EH (cell line): ENCODE results near the gene PAX6.

Experiments
- DNase-seq: peaks from one replicate; pipeline ENCODE4 v3.0.0-alpha.2; 2015; ENCODE audit warnings: low read depth

Gene PAX6

DNA sequence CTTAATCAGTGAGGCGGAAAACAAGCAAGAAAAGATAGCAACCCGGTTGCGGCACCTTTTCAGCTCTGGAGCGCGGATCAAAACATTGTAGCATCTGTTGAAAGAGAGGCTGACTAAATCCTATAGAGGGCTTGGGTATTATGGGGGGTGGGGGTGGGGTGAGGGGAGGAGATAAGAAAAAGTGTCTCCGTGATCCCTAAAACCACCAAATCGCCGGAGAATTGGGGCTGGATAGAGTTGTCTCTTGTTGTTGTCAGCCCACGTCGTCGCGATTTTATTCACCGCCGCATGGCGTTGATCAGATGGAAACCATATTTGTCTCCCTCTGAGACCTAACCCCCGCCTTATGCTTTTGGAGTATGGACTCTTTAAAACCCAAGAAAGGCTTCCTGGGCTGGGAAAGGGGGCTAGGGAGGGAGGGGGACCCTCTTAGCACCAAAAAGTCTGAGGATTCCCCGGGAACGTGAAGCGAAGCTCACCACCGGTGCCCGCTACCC is 13.0 kb downstream of the PAX6 start:
- no peak for DNase-seq

DNA sequence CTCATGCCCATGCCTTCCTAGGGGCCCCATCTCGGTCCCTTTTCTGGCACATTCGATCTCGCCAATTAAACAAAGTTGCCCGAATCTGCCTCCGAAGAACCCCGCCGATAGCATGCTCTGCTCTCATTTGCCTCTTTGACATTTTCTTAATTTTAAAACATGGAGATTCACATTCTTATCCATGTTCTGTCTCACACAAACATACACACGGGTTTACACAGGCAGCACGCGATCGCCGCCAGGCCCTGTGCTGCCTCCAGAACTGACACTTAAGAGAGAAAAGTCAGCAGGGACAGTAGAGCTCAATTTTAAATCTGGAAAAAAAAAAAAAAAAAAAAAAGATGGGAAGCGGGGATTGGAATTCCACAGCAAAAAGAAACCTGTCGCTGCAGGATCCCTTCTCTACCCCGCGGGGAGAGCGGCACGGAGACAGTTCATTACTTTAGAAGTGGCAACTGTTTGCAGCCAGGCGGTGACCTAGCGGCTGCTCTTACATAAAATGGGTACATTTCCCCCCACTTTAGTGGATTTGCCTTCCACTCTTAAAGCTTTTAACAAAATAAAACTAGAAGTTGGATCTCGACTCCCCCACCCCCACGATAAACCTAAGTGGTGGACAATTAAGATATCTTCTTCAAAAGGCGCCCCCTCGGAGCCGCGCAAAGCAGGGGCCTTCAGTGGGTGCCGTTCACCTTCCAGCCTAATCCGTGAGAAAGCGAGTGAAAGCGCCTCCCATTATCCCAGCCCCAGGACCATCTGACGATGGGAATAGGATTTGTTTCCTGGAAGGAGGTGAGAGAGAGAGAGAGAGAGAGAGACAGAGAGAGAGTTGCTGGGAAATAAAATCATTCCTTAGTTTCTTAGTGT is 13.7 kb downstream of the PAX6 start:
- no peak for DNase-seq

DNA sequence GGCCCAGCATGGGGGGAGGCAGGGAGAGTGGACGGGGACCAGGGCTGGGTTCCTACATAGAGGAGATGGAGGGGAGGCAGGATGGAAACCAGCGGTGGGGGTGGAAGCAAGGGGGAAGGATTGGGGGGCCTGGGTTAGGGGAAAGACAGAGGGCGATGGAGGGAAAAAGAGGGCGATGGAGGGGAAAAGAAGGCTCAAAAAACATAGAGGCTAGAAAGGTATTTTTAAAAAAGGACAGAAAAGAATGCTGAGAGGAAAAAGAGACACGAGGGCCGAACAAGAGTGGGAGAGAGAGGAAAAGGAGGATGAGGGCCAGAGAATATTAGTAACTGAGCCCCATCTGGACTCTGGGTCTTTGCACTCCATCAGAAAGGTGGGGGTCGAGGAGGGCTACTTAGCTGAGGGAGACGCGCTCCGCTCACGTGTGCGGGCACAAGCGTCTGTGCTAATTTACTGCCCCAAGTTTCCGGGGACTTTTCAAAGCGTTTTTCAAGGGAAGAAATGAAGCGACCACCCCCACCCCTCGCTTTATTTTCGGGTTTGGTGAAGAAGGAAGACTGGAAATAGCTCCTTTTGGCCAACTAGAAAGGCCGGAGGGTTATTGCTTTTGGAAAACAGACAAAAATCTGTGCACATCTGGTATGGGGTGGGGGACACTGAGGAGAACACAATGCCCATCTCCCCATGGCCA is 14.5 kb downstream of the PAX6 start:
- DNase-seq = no peak

DNA sequence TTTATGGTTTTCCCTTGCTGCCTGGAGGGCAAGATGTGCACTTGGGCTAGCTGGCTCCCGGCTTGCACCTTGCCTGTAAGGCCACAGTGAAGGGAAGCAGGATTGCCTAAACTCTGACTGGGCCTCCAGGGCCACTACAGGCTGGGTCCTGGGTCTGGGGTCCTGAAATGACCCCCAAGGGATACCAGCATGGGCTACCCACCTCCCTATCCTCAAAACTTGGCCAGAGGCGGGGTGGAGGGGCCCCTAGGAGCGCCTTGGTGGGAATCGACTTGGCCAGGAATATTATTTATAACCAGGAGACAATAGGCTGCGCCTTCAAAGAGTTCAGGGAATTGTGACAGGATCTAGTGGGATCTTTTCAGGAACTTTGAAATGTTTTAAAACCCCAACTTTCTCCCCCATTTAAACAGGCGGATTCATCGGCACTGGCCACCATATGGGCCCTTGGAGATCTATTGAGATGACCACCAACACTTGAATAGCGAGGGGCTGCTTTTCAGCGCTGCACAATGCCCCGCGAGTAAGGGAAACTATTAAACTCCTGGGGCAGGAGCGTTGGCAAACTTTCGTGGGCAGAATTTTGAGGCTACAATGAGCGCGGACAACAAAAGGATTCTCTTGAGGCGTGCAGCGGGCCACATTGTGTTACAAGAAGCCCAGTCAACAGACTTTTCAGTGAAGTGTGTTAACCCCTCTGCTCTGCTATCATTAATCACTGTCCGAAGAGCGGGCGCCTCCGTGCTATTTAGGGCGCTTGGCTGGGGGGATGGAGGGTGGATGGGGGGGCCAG is 15.2 kb downstream of the PAX6 start:
- DNase-seq = no peak

DNA sequence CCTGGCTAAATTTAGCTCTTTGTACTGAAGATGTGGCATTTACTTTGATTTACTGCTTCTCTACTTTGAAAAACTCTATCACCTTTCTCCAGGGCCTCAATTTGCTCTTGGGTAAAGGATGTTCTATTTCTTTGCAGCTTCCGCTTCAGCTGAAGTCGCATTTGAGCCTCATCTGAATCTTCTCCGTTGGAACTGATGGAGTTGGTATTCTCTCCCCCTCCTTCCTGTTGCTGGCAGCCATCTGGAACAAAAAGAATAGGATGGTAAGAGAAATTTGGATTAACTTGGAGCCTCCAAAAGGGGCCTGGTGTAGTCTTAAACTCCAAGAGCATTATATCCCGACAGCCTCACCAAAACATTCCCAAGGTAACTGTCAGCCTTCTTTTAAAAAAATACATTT is 16.6 kb downstream of the PAX6 start:
- no peak for DNase-seq

DNA sequence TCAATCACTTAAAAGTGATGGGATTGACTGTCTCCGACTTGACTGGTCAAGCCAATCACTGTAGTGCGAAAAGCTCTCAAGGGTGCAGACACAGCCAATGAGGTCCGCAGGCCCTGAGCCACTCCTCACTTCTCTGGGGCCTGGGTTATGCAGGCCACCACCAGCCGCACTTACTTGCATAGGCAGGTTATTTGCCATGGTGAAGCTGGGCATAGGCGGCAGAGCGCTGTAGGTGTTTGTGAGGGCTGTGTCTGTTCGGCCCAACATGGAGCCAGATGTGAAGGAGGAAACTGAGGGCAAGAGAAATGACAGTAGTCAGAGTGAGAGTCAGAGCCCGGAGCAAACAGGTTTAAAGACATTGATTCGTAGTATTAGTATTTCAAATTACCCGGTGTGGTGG is 17.9 kb downstream of the PAX6 start:
- DNase-seq = no peak

DNA sequence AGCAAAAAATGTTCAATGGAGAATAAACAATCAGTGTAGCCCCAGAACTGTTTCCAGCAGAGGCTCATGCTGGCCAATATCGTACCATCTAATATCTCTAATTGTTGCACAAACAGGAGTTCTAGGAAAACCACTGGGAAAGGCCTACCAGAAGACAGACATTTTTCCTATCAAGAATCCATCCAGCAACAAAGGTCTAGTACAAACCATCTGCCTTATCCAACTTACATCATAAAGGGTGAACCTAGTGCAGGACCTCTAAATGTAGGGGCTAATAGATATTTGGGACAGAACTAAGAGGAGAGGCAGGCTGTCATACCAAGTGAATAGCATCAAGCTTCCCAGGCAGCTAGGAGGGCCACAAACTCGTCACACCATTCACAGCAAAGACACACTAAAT is 18.7 kb downstream of the PAX6 start:
- DNase-seq = no peak

DNA sequence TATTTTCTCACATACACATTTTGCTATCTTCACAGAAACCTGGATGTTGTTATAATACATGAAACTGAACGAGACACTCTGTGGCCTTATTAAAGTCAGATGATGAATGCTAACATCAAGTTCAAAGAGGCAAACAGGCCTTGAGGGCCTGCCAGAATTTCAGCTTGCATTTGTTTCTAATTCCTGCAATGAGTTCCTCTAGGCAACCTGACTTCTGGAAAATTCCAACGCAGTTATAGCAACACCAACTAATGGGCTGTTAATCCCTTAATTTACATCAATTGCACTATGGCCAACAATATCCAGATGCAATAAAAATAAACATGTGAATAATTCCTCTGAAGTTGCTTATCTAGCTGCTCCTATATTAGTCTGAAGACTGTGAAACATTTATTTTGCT is 19.1 kb downstream of the PAX6 start:
- DNase-seq = no peak

DNA sequence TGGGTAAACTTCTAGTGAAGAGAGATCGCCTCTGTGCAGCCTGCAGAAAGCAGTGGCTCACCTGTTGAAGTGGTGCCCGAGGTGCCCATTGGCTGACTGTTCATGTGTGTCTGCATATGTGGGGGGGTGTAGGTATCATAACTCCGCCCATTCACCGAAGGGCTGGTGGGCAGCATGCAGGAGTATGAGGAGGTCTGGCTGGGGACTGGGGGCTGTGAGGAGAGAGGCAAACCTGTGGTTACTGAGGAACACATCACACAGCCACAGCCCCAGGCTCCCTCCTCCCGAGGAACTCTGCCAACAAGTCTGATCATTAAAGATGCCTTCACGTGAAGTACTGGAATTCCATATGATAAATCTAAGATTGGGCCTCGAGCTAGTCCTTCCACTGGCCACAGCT is 20.5 kb downstream of the PAX6 start:
- no peak for DNase-seq

DNA sequence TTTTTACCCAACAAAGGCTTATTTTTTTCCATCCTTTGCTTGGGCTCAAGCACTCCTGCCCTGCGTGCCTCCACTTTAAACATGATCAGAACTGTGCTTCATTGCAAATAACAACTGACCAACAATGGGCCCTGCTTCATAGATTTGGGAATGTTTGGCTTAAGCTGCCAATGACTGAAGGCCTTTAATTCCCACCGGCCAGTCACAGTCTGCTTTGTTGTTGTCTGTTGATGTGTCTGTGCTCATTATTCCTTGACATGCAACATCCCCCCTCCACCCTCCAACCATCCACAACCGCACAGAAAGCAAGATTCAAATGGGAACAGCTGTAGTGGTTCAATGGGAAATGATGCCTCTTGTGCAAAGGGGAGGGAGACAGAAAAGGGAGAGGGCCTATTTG is 23.0 kb downstream of the PAX6 start:
- no peak for DNase-seq

DNA sequence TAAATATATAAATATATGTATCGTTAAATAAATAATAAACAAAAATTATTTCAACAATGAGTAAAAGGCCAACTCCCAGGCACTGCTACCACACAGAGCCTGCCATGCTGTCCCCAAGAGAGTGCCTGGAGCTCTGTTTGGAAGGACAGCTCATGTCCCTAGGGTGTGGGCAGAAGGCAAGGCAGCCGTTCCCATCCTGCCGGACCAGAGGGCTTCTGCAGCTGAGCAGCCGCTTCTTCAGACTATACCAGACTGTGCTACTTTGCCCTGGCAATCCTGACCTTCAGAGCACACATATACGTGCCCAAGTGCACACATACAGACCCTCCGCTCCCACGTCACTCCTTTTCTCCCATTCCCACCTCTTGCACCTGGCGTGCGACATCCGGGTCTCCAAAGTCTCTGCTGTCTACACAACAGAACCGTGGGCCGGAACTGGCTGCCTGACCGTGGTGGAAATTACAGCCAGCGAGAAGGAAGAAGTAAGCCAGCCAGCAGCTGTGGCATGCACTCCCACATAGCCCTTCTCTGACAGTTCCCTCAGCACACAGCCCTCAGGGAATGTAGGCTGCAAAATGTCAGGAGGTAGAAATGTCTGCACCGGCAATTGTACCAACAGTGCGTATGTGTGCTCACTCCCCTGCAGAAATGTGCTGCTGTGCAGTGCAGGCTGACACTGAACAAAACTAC is 24.0 kb downstream of the PAX6 start:
- DNase-seq = no peak

DNA sequence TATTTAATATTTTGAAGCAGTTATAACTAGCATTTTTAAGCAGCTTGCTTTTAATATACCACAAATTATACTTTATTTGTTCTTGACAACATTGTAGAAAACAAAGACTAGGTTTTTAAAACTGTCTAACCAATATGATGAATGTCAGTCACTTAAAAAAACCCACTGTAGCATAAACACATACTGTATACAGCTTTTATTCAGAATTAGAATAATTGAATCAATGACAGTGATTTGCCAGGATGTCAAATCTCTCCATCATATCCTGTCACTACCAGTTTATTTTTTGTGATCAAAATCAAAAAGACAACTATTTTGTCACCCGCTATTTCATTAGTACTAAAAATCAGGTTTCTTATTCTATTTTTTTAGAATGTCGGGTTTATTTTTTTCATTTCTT is 26.5 kb downstream of the PAX6 start:
- no peak for DNase-seq

DNA sequence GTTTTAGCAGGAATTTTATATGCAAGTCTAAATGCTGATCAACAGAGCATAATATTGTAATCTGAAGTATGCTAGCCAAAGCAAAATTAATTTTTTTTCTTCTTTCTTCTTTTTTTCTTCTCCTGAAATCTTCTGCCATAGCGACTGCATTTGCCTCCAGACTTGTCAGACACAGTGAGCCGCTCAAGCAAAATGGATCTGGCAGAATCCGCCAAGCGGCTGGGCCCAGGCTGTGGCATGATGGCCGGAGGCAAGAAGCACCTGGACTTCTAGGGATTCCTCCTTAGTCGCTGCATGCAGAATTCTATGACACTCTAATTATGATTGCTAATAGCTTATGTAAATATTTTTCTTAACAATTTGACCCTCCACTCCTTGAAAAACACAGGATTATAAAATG is 27.9 kb downstream of the PAX6 start:
- no peak for DNase-seq

DNA sequence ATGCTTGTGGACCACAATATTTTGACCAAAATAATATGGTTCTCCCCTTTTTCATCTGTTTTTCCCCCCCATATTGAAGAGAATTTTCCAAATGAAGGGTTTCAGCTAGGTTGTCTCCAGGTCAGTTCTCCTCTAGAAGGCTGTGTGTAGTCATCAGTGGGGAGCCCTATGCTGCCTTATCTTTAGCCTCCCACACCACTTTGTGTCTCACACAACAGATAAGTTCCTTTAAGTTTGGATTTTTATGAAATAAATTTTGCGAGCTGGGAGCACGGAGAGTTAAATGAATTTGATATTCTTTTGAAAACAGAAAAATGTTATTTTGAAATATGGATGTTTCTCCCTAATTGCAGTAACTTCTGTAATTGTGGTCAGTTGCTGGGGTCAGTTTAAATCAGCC is 28.9 kb downstream of the PAX6 start:
- DNase-seq = no peak

DNA sequence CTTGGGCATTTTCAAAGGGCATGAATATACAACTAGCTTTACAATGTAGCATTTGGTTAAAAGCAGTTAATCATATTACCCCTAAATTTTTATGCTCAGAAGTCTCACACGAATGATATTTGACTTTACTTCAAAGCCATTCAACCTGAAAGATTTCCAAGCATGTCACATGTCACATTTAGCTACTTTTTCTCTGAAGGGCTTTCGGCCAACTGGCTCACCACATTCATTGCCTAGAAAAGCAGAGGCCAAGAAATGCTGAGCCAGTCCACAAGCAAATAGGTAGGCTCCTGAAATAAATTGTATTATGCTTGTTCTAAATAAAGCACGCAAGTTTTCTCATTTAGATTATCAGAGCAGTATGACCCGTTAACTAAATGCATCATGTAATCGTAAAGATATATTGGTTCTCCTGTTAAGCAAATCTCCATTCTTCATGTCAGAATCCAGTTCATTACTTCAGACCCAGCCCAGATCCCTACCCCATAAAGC is 30.6 kb downstream of the PAX6 start:
- DNase-seq = no peak

DNA sequence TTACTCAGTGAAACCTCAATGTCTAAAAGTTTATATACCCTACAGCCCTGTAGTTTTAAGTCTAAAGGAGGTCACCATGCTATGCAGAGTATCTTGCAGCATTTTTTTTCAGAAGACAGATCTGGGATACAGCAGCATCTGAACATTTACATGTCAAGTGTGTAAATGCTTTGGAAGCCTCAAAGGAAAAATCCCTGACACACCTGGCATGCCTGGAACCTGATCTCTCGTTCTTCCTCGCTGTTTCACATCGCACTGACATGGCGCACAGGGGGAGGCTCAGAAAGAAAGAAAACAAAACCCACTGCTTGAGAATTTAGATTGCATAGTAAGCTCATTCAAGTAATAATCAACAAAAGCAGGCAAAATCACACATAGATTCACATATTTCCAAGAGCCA is 31.0 kb downstream of the PAX6 start:
- DNase-seq = no peak

DNA sequence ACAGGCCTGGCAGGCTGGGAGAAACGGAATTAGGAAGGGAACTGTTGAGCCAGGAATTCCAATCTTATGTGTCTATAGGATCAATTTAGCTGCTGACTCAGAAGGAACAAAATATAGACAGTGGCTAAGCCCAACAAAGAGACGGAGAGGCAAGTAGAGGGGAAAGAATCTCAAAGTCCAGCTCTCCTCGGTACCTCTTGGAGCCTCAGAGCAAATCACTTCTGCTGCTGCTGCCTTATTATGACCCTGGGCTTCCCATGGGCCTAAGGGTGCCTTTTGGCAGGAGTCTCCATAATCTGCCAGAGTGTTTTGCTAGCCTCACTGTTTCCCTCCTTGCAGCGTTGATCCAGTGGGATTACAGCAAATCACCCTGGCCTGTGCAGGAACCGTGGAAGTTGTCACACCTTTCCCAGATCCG is 31.7 kb downstream of the PAX6 start:
- peak; percentile 79 for DNase-seq

DNA sequence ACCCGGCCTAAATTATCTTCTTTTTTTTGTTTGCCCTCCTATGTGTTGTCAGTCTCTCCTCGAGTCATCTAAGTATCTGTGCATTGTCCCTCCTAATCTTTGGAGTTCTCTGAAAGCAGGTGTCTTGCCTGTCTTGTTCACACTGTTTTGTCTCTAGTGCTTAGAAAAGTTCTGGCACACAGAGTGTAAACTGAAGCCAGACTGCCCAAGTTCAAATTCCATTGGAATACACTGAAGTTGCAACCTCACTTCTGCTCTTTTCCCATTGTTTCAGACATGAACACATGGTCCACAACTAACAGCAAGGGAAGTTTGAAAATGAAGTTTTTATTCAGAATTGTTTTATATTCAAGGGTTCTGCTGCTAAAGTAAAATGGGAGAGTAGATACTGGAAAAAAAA is 38.7 kb downstream of the PAX6 start:
- no peak for DNase-seq

DNA sequence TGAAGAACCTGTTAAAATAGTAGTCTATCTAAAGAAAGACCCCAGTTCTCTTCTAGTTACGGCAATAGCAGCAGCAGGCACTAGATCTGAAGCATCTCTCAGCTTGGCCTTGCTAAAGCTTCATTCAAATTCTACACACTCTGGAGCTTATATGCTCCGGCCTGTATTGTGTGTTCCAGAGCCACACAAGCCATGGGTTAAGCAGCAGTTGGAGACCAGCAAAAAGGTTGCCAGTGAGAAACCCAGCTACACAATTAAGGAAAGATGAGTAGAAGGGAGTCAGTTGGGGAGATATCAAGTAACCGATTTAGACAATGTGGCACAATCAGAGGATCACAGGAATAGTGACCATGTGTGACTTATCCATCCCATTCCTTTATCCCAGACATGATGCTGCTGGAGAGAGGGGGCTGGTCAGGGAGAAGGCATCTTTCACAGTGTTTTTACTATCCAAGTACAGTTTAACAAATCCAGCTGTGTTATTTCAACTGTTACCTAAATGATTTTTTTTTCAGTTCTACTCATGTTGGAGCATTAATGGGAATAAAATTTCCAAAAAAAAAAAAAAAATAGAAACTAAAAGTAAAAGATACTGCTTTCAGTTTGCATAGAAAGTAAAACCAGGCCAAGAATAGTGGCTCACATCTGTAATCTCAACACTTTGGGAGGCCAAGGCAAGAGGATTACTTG is 41.0 kb downstream of the PAX6 start:
- DNase-seq = no peak

DNA sequence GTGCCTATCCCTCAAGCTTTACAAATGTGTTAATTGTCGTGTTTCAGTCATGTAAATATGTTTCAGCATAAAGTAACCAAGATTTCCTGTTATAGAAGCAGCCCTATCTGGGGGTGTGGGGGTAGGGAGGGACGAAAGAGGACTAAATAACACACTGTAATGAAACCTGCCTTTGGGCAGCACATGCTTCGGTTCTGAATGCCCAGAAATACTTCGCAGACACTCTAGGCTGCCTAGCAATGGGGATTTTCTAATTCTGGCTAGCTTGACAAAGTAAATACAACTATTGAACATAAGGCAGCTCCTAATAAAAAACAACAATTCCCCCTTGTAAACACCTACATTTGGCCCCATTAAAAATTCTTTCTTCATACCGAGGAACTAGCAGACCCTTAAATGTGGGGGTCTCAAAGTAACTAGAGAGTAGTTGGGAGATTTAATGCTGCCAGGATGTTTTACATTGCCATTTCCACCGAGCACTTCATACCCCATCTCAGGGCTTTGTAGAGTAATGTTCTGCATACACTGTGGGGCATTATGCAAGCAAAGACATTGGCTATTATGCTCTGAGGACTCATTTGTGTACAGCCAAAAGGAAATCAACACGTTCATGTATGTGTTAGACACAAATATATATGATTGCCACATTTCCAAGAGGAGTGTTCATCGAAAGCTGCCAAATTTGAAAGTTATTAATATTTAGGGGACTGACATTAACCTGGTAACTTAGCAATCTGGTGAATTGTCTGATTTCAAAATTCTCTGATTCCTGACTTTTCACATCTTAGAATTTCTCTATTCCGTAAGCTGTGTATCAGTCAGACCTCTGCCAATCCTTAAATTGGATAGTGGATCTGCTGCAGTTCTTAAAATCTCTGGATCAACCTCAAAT is 42.1 kb downstream of the PAX6 start:
- DNase-seq = no peak
